BJ (cell line): ENCODE results near the gene CD99. TPM values are rescaled to one million over a fixed set of nuclear protein-coding genes. Genes with fewer than 3 reads are reported as not detected.

ENCODE experiments used
- CTCF ChIA-PET: fragments of 350-600 bp; formaldehyde crosslinking; extraction: SDS; loops from one replicate; lab custom pipeline; 2021; ENCODE audit warnings: antibody characterized with exemption, inconsistent platforms; lab: Yijun Ruan, JAX
- POLR2A ChIA-PET: fragments of 300-600 bp; sonication (Branson Sonifier 250); formaldehyde crosslinking; extraction: SDS; loops from one replicate; lab custom pipeline; 2021; ENCODE audit warnings: antibody characterized with exemption; lab: Charles Lee
- DNase-seq: peaks from one replicate; pipeline ENCODE4 v3.0.0-alpha.2; 2011; ENCODE audit warnings: low read depth
- H3K27me3 ChIP-seq: 2 replicates; pipeline ENCODE4 v1.6.0; 2011; ENCODE audit warnings: low read length; ENCODE audit not compliant: control insufficient read depth, insufficient read depth
- H3K36me3 ChIP-seq: 2 replicates; pipeline ENCODE4 v1.5.1; 2011; ENCODE audit warnings: low read length; ENCODE audit not compliant: control insufficient read depth, insufficient read depth
- H3K4me3 ChIP-seq: 2 replicates; pipeline ENCODE4 v1.5.1; 2011; ENCODE audit warnings: low read depth, mild to moderate bottlenecking, control low read depth, low read length
- polyA plus RNA-seq: library from polyadenylated mRNA; depleted of rRNA; stranded (reverse); fragments of >200 nt; gene quantifications from 2 replicates; pipeline ENCODE4 v1.2.3, GENCODE V29; 2011
- TF ChIP-seq, protein P1 (sequence below): IDR thresholded peaks from 2 replicates; pipeline ENCODE4 v1.5.1; 2011; ENCODE audit warnings: low read depth, mild to moderate bottlenecking, control low read depth, inconsistent platforms, low read length, moderate library complexity; ENCODE audit not compliant: insufficient read depth

Gene CD99
- polyA plus RNA-seq, 1 experiment = 479 TPM

DNA sequence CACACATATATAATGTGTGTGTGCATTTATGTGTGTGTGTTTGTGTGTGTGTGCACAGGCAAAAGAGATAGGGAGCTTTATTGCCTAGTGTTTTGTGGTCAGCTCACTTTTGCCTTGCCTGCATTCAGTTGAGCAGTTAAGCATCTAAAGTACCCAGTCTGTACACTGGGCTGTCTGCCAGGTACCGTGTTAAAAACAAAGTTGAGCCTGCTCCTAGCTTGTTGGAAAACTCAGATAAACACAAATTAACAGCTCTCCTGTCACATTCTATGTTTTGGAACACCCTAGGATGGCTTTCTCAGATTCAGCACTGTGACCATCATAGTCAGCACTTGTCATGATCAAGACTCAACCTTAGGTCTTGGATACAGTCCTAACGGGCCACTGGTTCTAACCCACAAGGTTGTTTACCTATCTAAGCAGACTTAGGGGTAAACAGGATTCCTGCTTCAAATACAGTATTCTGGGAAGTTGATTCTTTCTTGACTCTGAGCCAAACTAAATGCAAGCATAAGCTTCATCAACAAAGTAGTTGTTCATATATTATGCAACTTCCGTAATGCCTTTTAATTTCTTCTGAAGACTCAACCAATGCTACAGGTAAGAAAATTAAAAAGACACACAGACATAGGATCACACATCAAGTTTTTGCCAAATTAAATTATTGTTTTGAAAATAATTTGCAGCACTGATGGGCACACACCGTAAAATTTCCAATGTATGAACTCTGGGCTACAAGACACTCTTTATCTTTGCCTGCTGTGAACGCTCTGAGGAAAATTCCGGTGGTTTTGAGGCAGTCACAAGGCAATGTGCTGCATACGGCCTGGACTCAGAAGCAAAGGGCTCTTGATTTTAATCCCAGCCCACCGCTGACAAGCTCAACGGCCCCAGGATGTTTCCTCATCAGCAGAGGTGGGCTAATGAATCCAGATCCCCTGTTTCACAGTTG, 11.3 kb upstream of the CD99 start:
- DNase-seq = no peak
- POLR2A ChIA-PET = no interaction called here
- CTCF ChIA-PET = no interaction called here

DNA sequence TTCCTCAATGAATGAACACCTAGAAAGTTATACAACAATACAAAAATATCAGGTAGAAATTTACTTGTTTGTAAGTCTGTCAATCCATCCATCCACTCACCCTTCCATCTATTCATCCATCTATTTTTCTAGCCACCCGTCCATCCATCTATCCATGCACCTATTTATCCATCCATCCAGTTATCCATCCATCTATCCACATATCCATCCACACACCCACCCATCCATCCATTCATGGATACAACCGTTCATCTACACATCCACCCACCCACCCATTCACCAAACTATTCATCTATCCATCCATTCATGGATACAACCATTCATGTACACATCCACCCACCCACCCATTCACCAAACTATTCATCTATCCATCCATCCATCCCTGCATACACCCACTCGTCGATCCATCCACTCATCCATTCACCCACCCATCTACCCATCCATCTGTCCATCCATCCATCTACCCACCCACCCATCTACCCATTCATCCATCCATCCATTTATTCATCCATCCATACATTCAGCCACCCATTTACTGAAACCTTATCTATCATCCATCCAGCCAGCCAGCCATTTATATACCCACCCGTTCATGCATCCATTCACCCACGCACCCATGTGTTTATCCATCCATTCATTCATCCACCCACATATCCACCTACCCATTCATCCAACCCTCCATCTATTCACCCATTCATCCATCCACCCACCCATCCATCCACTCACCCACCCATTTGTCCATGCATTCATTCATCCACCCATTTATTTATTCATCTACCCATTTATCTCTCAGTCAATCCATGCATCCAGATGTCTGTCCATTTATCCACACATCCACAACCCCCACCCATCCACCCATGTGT, 10.4 kb upstream of the CD99 start:
- POLR2A ChIA-PET = no interaction called here

More for the DNA sequence above, 11.3 kb upstream of the CD99 start:
- TF ChIP-seq, protein P1, sequence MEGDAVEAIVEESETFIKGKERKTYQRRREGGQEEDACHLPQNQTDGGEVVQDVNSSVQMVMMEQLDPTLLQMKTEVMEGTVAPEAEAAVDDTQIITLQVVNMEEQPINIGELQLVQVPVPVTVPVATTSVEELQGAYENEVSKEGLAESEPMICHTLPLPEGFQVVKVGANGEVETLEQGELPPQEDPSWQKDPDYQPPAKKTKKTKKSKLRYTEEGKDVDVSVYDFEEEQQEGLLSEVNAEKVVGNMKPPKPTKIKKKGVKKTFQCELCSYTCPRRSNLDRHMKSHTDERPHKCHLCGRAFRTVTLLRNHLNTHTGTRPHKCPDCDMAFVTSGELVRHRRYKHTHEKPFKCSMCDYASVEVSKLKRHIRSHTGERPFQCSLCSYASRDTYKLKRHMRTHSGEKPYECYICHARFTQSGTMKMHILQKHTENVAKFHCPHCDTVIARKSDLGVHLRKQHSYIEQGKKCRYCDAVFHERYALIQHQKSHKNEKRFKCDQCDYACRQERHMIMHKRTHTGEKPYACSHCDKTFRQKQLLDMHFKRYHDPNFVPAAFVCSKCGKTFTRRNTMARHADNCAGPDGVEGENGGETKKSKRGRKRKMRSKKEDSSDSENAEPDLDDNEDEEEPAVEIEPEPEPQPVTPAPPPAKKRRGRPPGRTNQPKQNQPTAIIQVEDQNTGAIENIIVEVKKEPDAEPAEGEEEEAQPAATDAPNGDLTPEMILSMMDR = no peak
- peaks cover 1% of the 10 kb centered on the region; the same call in 1 of the 2 replicates for H3K27me3 ChIP-seq
- no peak overlapping the region for H3K4me3 ChIP-seq
- H3K36me3 ChIP-seq = no peaks in the 10 kb centered on the region

DNA sequence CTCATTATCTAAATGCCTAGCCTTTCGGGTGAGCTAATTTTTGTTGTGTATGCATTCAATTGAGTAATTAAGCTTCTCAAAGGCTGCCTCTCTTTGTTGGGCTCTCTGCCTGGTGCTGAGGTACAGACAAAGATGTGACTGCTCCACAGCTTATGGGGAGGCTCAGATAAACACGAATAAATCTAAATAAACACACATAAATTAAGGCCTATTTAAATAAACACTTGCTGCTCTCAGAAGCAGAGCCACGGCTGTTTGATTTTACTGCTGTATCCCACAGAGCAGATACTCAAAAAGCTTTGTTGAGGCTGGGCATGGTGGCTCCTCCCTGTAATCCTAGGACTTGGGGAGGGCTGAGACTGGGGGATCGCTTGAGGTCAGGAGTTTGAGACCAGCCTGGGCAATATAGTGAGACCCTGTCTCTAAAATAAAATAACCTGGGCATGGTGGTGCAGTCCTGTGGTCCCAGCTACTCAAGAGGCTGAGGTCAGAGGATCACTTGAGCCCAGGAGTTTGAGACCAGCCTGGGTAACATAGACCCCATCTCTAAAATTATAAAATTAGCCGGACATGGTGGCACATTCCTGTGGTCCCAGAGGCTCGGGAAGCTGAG, 8.4 kb upstream of the CD99 start:
- CTCF ChIA-PET = no interaction called here
- DNase-seq = no peak

More for the DNA sequence above, 10.4 kb upstream of the CD99 start:
- TF ChIP-seq, protein P1 = no peak
- no peaks in the 10 kb centered on the region for H3K36me3 ChIP-seq
- no peak for DNase-seq
- CTCF ChIA-PET = no interaction called here
- no peak overlapping the region for H3K4me3 ChIP-seq
- H3K27me3 ChIP-seq = peaks cover 1% of the 10 kb centered on the region; the same call in 1 of the 2 replicates

DNA sequence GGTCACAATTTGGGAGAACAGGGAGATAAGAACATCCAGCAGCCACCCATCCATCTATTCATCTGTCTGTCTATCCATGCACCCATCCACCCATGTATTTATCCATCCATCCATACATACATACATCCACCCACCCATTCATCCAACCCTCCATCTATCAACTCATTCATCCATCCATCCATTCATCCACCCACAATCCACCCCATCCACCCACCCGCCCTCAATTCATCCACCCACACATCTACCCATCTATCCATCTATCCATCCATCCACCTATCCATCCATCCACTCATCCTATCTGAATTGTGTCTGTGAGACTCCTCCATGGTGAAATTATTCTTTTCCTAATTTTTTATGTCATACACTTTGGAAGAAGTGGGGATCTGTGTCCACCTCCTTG, 6.8 kb upstream of the CD99 start:
- CTCF ChIA-PET = no interaction called here
- TF ChIP-seq, protein P1 = no peak

More for the DNA sequence above, 8.4 kb upstream of the CD99 start:
- POLR2A ChIA-PET = no interaction called here
- TF ChIP-seq, protein P1 = no peak
- Histone ChIP-seq H3K4me3 (no peak overlapping the region), H3K27me3 (peaks cover 1% of the 10 kb centered on the region; the same call in 1 of the 2 replicates), H3K36me3 (no peaks in the 10 kb centered on the region)

DNA sequence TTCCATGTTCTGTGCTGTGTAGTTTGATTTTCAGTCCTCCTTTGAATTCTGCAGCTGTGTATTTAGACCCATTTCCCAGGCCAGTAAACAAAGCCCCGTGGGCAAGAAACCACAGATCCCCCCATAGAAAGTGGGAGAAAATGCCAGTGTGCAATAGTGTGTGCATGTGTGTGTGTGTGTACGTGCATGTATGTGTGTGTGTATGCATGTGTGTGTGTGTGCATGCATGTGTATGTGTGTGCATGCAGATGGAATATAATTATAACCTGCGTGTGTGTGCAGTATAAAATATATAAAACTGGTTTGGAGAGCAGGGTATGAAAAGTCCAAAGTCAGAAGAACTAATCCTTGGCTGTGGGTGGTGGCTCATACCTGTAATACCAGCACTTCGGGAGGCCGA, 5.2 kb upstream of the CD99 start:
- DNase-seq = no peak
- TF ChIP-seq, protein P1 = no peak
- no peak overlapping the region for H3K4me3 ChIP-seq
- H3K27me3 ChIP-seq = peaks cover 1% of the 10 kb centered on the region; the same call in 1 of the 2 replicates
- ChIA-PET POLR2A (no interaction called here), CTCF (no interaction called here)
- no peaks in the 10 kb centered on the region for H3K36me3 ChIP-seq

More for the DNA sequence above, 6.8 kb upstream of the CD99 start:
- POLR2A ChIA-PET = no interaction called here
- H3K36me3 ChIP-seq = no peaks in the 10 kb centered on the region
- peaks cover 1% of the 10 kb centered on the region; the same call in 1 of the 2 replicates for H3K27me3 ChIP-seq
- no peak overlapping the region for H3K4me3 ChIP-seq
- no peak for DNase-seq
